IPS-NIHi11 (cell line): ENCODE data around the gene CNTF.

Experiments
- DNase-seq: peaks from one replicate; pipeline ENCODE4 v3.0.0; 2012; ENCODE audit warnings: mixed read lengths, low spot score

The CNTF gene

DNA sequence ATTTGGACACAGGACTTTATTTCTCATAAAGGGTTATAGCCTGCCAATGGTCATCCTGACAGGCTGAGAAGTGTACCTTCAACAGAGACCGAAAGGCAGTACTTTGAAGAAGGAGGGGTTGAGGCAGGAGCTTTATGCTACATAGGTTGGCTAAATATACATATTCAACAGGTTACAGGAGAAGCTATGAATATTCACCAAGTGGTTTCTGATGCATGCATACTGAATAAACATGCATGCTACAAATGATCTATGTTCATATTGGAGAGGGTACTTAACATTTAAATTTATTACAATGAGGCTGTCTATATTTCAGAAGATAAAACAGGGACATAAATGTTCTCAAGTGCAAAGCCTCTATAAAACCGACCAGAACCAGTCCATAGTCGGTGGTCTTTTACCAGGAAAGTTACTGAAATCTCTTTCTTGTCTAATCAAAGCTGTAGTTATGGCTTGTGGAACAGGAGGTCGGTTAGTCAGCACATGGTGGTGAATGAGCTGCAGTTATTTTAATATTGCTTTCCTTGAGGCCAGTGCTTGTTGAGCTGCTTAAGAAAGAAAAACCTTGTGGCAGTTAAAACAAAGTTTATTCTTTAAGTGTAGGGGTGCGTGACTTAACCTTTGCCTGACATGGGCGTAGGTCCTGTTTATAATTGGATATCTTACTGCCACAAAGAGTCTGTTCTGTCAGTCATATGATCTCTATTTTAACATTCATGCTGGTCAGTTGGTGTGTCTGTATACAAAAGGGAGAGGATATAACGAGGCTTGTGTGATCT lies 19.5 kb downstream of the CNTF start:
- DNase-seq = no peak

DNA sequence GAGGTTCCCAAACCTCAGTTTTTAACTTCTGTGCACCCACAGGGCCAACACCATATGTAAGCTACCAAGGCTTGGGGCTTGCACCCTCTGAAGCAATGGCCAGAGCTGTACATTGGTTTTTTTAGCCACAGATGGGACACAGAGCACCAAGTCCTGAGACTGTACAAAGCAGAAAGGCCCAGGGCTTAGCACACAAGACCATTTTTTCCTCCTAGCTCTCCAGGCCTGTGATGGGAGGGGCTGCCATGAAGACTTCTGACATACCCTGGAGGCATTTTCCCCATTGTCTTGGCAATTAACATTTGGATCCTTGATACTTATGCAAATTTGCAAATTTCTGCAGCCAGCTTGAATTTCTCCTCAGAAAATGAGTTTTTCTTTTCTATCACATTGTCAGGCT lies 23.4 kb downstream of the CNTF start:
- no peak for DNase-seq

DNA sequence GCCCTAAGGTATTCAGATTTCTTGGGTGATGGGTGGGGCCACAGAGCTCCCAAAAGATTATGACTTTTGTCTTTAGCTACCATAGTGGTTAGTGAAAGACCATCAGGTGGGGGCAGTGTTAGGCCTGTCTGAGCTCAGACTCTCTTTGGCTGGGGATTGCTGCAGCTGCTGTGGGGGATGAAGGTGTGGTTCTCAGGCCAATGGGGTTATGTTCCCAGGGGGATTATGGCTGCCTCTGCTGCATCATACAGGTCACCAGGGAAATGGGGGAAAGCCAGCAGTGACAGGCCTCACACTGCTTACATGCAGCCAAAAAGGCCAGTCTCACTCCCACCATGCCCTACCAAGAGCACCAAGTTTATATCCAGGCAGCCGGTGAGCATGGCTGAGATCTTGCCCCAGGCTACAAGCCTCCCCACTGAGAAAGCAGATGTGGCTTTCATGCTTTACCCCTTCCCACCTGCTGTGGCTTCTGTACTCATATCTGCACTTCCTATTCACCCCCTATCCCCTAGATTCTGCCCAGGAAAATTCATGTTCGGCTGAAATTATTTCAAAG lies 24.8 kb downstream of the CNTF start:
- DNase-seq = no peak

DNA sequence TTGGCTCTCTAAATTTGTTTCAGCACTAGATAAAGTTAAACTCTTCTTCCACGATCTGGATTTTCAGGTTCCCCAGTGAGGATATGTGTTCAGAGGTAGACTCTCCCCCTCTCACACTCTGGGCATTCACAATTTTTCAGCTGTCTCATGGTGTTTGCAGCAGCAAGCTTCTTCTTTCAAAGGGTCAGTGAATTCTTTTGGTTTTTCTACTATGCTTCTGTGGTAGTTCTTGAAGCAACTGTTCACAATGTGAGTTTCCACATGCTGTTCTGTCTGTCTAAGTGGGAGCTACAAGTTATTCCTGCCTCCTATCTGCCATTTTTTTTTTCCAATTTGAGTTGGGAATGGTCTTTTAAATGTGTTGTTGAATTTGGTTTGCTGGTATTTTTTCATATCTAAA lies 25.4 kb downstream of the CNTF start:
- DNase-seq = no peak

DNA sequence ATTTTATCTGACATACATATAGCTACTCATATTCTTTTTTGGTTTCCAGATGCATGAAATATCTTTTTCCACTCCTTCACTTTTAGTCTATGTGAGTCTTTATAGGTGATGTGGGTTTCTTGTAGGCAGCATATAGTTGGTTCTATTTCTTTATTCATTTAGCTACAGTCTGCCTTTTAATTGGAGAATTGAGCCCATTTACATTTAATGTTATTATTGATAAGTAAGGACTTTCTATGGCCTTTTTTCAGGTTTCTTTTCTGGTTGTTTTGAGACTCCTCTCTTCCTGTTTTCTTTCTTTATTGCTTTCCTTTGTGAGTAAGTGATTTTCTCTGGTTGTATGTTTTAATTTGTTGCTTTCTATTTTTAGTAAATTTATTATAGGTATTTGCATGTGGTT lies 27.2 kb downstream of the CNTF start:
- no peak for DNase-seq

DNA sequence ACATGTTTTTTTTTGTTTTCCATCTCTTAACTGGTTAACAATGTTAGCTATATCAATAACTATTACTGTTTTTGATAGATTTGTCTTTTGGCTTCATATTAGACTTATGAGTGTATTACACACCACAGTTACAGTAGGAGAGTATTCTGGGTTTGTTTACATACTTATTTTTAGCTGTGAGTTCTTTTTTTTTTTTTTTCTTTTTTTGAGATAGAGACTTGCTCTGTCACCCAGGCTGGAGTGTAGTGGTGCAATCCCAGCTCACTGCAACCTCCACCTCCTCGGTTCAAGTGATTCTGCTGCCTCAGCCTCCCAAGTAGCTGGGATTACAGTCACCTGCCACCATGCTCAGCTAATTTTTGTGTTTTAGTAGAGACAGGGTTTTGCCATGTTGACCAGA lies 28.0 kb downstream of the CNTF start:
- DNase-seq = no peak

DNA sequence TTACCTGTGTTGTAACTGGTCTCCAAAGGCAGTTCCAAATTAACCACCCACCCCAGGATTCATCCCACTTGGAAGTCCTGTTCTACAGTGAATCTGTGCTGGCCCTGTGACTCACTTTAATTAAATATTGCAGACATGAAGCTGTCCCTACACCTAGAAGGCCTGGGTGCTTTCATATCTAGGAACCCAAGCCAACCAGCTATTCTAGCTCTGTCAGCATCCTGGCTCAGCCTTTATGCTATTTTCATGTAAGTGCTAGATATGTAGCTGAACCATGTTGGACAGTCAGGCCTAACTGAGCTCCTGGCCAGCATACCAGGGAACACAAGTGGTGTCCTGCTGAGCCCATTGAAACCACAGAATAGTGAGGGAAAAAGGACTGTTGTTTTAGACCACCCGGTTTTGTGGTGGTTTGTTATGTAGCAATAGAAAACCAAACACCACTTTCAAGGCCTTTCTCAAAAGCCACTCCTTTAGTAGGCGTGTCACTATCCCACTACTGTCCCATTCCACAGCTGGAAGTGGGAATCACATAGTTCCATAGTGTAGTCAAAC lies 30.3 kb downstream of the CNTF start:
- no peak for DNase-seq

DNA sequence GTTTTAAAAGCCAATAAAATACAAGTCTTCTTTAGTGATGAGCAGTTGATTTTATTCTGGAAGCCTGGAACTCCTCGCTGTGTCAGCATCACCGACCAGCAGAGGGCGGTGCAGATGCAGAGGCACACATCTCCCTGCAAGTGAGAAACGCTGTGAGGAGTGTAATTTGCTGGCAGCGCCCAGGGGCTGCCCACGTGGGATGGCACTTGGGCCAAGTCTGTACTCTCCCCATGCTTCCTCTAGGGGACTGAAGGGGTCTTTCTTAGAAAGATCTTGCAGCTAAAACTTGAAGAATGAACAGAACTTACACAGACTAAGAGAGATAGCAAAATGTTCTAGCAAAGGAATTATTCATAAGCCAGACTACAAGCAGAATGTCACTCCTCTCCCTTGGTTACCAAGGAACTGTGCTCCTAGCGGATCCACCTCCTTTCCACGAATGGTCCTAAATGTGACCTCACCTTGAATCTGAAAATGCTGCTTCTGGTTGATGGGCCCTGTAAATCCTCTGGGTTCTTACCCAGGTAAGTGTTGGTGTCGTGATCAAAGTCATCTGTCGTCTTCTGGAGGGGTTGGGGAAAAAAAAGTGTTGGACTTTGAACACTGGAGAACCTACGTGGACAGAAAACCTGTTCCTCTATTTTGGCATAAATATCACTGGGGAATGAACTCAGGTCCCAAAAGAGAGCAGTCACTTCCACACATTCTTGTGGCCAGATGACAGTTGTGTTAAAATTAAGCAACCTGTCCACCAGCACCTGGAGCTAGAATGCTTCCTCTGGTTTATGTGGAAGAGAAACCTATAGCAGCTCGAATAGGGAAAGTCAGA lies 31.8 kb downstream of the CNTF start:
- peak; percentile 86 for DNase-seq

DNA sequence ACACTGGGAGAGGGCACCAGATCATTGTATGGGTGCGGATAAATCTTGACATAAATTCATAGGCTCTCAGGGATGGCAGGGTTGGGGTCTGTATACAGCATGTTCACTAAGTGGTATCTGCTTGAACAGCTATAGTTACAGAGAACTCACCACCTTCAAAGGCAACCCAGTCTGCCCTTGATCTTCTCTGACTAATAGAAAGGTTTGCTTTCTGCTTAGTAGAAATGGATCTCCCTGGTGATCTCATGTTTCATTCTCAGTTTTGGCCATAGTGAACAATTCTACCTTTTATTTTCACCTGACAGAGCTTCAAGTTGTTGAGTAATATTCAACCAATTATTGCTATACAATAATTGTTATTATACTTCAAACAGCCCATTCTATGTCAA lies 32.4 kb downstream of the CNTF start:
- no peak for DNase-seq

DNA sequence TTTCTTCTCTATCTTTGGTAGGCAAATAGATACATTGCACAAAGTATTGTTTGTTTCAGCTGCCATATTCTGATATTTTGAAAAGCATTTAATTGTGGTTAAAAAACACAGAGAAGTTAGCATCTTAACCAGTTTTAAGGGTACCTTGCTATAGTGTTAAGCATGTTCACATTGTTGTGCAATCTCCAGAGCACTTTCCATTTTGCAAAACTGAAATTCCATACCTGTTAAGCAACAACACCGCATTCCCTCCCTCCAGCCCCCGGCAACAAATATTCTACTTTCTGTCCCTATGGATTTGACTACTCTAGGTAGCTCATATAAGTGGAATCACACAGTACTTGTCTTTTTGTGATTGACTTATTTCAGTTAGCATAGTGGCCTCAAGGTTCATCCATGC lies 33.9 kb downstream of the CNTF start:
- DNase-seq = no peak

DNA sequence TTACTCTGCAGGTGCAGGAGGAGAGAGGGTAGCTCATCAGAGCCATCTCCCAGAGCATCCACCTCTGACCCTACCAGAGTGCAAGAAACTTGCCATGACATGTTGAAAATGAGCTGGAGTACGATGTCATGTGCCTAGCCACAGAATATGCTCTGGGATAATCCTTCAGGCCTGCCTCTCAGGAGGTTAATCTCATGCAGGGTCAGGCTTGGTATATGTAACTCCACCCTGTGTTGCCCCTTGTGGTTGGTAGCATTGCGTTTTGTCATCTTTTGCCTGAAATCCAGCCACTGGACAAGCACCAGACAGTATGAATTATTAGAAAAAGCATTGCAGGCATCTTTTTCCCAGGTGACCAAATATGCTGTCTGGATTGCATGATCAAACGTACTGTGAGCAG lies 36.2 kb downstream of the CNTF start:
- no peak for DNase-seq

DNA sequence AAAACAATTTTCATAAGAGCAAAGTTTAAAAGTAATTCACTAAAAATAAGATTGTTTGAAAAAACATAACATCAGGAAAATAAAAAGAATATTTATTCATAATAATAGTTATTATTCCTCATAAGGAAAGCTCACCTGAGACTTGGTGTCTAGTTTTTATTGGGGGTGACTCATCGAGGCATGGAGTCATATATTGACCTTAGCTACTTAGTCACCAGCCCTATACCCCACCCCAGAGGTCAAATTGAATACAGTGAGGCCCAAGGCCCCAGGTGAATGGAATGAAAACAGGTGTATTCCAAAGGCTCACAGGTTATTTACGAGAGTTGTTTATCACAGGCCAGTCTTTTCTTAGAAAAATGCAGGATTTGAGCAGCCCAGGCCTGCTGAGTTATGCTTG lies 36.9 kb downstream of the CNTF start:
- no peak for DNase-seq

DNA sequence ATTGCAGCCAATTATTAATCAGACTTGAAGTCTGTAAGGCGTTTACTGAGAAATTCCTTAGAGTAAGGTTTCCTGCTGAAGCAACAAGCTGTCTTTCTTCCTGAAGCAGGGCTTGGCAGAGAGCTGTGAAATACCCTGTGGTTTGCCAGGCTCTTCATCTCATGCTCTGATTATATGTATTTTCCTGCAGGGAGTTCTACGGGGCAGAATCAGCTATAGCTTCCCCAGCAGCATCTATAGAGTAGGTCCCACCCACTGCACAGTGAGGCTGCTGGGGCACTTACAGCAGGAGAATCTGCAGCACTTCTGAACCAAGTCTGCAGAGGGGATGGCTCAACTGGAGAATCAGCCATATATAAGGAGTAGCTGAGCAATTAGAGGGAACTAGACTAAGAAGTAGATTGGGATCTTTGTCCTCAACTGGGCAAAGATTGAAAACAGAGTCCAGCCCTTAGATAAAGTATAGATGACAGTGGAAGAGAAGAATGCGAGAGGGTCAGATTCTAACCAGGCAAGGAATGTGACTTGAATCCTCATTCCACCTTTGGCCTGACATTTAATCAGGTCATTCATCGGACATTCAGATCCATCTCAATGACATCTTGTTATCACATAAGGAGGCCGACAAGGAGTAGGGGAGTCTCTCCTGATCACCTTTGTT lies 37.6 kb downstream of the CNTF start:
- DNase-seq = no peak

DNA sequence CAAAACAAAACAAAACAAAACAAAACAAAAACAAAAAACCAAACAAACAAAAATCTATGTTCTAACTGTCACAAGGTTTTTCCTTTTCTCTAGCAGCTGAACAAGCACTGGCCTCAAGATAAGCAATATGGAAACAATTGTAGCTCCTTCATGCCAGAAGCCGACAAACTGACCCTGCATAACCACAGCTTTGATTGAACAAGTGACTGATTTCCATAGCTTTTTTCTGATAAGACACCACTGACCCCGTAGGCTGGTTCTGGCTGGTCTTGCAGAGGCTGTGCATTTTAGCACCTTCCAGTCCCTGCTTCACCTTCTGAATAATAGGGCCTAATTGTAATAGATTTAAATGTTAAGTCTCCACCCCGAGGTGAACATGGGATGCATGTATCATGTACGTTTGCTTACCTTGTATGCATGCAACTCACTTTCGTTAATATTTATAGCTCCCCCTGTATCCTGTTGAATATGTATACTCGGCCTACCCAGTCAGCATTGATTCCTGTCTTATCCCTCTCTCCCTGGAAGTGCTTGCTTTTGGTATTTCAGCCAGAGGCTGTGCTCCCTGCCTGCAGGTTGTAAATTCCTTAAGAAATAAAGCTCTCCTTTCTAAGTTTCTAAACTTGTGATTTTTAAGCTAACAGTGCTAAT lies 49.6 kb downstream of the CNTF start:
- DNase-seq = no peak

DNA sequence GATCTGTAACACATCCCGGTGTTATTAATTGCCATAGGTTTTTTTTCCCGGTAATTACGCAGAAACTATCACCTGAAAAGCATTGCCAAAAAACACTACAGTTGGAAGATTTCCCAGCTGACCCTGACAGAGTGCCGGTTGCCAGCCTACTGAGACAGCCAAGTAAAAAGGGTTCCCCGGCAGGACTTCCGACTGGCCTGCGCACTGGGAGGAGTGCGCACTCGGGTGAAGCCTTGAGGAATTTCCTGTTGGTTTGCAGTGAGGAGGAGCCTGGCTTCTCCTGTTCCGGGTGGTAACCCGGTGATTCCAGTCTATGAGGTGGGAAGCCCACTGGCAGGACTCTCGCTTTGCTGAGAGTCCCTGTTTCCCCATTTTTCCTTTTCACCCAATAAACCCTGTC lies 52.1 kb downstream of the CNTF start:
- no peak for DNase-seq
